ENCODE results near the gene FAXDC2. TPM values are rescaled to one million over a fixed set of nuclear protein-coding genes. Genes with fewer than 3 reads are reported as not detected.

FAXDC2 gene
- total and polyA plus RNA-seq, 2 of the 13 experiments (the other 11 are each of a cell fraction or from before 2014, with no cell fraction given), result 4.7 to 58.8 TPM

DNA sequence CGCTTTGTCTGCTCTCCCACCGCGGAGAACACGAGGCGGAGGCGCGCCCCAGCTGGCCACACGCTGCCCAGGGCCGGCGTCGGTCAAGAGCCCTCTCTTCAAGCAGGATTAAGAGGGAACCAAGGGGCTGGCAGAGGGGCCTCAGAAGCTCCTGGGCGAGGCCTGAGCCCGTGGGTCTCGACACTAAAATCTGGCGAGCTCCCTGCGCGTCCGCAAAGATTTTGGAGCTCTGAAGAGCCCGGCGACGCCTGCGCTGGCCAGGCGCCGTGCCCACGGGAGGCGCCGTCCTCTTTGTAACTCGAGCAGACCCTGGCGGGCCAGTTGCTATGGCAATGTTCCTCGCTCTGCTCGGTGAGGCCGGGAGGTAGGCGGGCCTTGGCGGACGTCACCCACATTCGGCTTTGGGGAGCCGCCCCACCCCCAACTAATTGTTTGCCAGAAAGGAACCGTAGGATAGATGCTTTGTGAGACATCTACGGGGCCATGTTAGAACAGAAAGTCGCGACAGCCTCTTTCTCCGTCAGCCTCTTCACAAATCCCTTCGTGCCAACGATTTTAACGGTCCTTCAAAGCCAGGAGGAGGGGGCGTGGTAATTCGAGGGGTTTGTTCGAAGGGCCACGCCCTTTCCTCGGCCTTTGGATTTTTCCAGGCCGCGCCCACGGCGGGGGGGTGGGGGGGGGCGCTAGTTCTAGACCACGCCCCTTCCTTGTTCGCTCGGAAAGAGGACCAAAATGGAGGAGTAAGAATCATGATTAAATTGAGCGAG lies 7.3 kb upstream of the FAXDC2 start (continued):
- peak; percentile 75; the same call in 1 of the 2 replicates for TF ChIP-seq ZNF317 (CRISPR knock-in tag; IDR thresholded peaks at IDR 0.05)
- no peak; the same call in 1 of the 2 replicates for TF ChIP-seq ZKSCAN8 (CRISPR knock-in tag; IDR thresholded peaks at IDR 0.05; ENCODE audit: borderline replicate concordance)
- peak; percentile 38 for TF ChIP-seq AGO1 (IDR thresholded peaks at IDR 0.05; ENCODE audit: low read depth, low read length, poor library complexity, severe bottlenecking)
- peak; percentile 88 for TF ChIP-seq RBFOX2 (IDR thresholded peaks at IDR 0.05; ENCODE audit: low read depth, low read length)
- no peak for TF ChIP-seq KAT2B (IDR thresholded peaks at IDR 0.05; ENCODE audit: borderline replicate concordance, low read depth, low read length)
- no peak for TF ChIP-seq ZNF251 (CRISPR knock-in tag; IDR thresholded peaks at IDR 0.05)
- peak; percentile 66; the same call in 1 of the 2 replicates for TF ChIP-seq SATB2 (CRISPR knock-in tag; IDR thresholded peaks at IDR 0.05)
- no peak for TF ChIP-seq ZBTB43 (CRISPR knock-in tag; conservative IDR thresholded peaks at IDR 0.05)
- TF ChIP-seq ZNF570 (CRISPR knock-in tag; IDR thresholded peaks at IDR 0.05; ENCODE audit: borderline replicate concordance), result no peak
- TF ChIP-seq TBX2 (CRISPR knock-in tag; IDR thresholded peaks at IDR 0.05; ENCODE audit: borderline replicate concordance), result no peak; the same call in 1 of the 2 replicates
- no peak for TF ChIP-seq ZNF224 (CRISPR knock-in tag; IDR thresholded peaks at IDR 0.05)
- TF ChIP-seq TARDBP (CRISPR knock-in tag; IDR thresholded peaks at IDR 0.05), result no peak
- peak; percentile 91 for TF ChIP-seq RFX3 (CRISPR knock-in tag; IDR thresholded peaks at IDR 0.05)
- TF ChIP-seq POGK (CRISPR knock-in tag; conservative IDR thresholded peaks at IDR 0.05), result 0 out of 2 replicates have a peak, but pooled peaks have one; percentile 25
- TF ChIP-seq SOX13 (IDR thresholded peaks at IDR 0.05), result no peak
- 0 out of 4 replicates have a peak, but pooled peaks of 1 of the 2 experiments have one; percentile 3 for TF ChIP-seq SOX13 (CRISPR knock-in tag; conservative IDR thresholded peaks at IDR 0.05 in 1 of 2, IDR thresholded peaks at IDR 0.05 in 1 of 2)
- no peak for TF ChIP-seq PAX8 (CRISPR knock-in tag; IDR thresholded peaks at IDR 0.05; ENCODE audit: borderline replicate concordance)
- TF ChIP-seq ZFX (CRISPR knock-in tag; IDR thresholded peaks at IDR 0.05; ENCODE audit: low read depth), result peak; percentile 35; the same call in 1 of the 2 replicates
- no peak; the same call in 1 of the 2 replicates for TF ChIP-seq BATF2 (CRISPR knock-in tag; IDR thresholded peaks at IDR 0.05)
- peak; percentile 70 for TF ChIP-seq GABPB1 (CRISPR knock-in tag; IDR thresholded peaks at IDR 0.05)
- TF ChIP-seq ZNF280B (CRISPR knock-in tag; IDR thresholded peaks at IDR 0.05; ENCODE audit: borderline replicate concordance), result peak; percentile 48; the same call in 1 of the 2 replicates
- peak; percentile 47 for TF ChIP-seq HNRNPLL (IDR thresholded peaks at IDR 0.05; ENCODE audit: low read depth, low read length, poor library complexity, severe bottlenecking)
- no peak for TF ChIP-seq ERF (CRISPR knock-in tag; IDR thresholded peaks at IDR 0.05)
- TF ChIP-seq ZNF558 (CRISPR knock-in tag; IDR thresholded peaks at IDR 0.05; ENCODE audit: borderline replicate concordance), result peak; percentile 43; the same call in 1 of the 2 replicates

All from HepG2 (cell line).